ENCODE measurements around the gene RHOT2. TPM values are rescaled to one million over a fixed set of nuclear protein-coding genes. Genes with fewer than 3 reads are reported as not detected.

The RHOT2 gene
- 10 to 100 TPM; 49.7 to 81.8 (median 57.6) TPM for total RNA-seq

GRCh38 chr16:667780-668518, at the start of gene RHOT2:
TSS of gene RHOT2 (plus strand) at chr16:668132. CDS start at chr16:668200, 68 bp downstream.
- peak; percentile 40 to 97 (median 88) for TF ChIP-seq CTCF (IDR thresholded peaks at IDR 0.05)
- TF ChIP-seq POLR2A (IDR thresholded peaks at IDR 0.05): peak in 1 of 2 donors; percentile 65
- intact Hi-C loops (cut with DNase I): no loop called here
- 0 to 1% methylated on average over 2 to 24 of the region's 78 CpGs for WGBS, 2 donors
- H3K27ac ChIP-seq: peak within 1 kb of the TSS; percentile 70 to 80 (median 72)
- peaks cover 8 to 14% of the 10 kb centered on the region in 2 donors for H3K4me1 ChIP-seq
- DNase-seq: peak; percentile 92 to 93
- H3K9me3 ChIP-seq: no peaks in the 10 kb centered on the region
- peaks cover 31 to 37% of the 10 kb centered on the region in 2 donors for H3K36me3 ChIP-seq
- H3K4me3 ChIP-seq (replicated peaks in 1 of 3): peak within 1 kb of the TSS; percentile 72 to 94 (median 75)
- no peaks in the 10 kb centered on the region for H3K27me3 ChIP-seq

- DNase-seq: no peak
- intact Hi-C loops (cut with DNase I): no loop called here
These were observed 48.3 kb upstream of the RHOT2 start for GRCh38 chr16:619476-620100.

GRCh38 chr16:620700-621525, 47.0 kb upstream of the RHOT2 start:
- intact Hi-C loops (cut with DNase I): no loop called here
- no peak for TF ChIP-seq POLR2A (IDR thresholded peaks at IDR 0.05)
- TF ChIP-seq CTCF (IDR thresholded peaks at IDR 0.05): no peak
- H3K4me1 ChIP-seq: peaks cover 0 to 8% of the 10 kb centered on the region in 2 donors
- peaks cover 0 to 3% of the 10 kb centered on the region in 2 donors for H3K36me3 ChIP-seq
- DNase-seq: no peak
- H3K9me3 ChIP-seq: no peaks in the 10 kb centered on the region
- no peaks in the 10 kb centered on the region for H3K27me3 ChIP-seq
- H3K27ac ChIP-seq: no peak overlapping the region
- no peak overlapping the region for H3K4me3 ChIP-seq (replicated peaks in 1 of 3)
- WGBS, 2 donors: 89 to 90% methylated on average over 18 to 27 of the region's 41 CpGs

More at GRCh38 chr16:619476-620100, 48.3 kb upstream of the RHOT2 start:
- H3K36me3 ChIP-seq: no peaks in the 10 kb centered on the region
- WGBS, 2 donors: 92 to 93% methylated on average over 14 to 20 of the region's 20 CpGs
- peaks cover 0 to 8% of the 10 kb centered on the region in 2 donors for H3K4me1 ChIP-seq
- H3K4me3 ChIP-seq (replicated peaks in 1 of 3): no peak overlapping the region
- no peaks in the 10 kb centered on the region for H3K9me3 ChIP-seq
- H3K27me3 ChIP-seq: no peaks in the 10 kb centered on the region
- no peak for TF ChIP-seq POLR2A (IDR thresholded peaks at IDR 0.05)
- TF ChIP-seq CTCF (IDR thresholded peaks at IDR 0.05): no peak
- H3K27ac ChIP-seq: no peak overlapping the region

GRCh38 chr16:621526-622105, 46.3 kb upstream of the RHOT2 start:
- no peak overlapping the region for H3K4me3 ChIP-seq (replicated peaks in 1 of 3)
- intact Hi-C loops (cut with DNase I): no loop called here
- peaks cover 0 to 8% of the 10 kb centered on the region in 2 donors for H3K4me1 ChIP-seq
- no peak overlapping the region for H3K27ac ChIP-seq
- H3K36me3 ChIP-seq: peaks cover 0 to 5% of the 10 kb centered on the region in 2 donors
- DNase-seq: peak in 1 of 2 donors; percentile 32
- TF ChIP-seq CTCF (IDR thresholded peaks at IDR 0.05) (no peak), POLR2A (IDR thresholded peaks at IDR 0.05) (no peak)
- no peaks in the 10 kb centered on the region for H3K27me3 ChIP-seq
- 68 to 74% methylated on average over 18 to 21 of the region's 21 CpGs for WGBS, 2 donors
- H3K9me3 ChIP-seq: no peaks in the 10 kb centered on the region
